Measurements from ENCODE around the gene CLIC1. TPM values are rescaled to one million over a fixed set of nuclear protein-coding genes. Genes with fewer than 3 reads are reported as not detected.

CLIC1 gene
- total and polyA plus RNA-seq, 11 donors, result 68.0 to 392 (median 124) TPM

DNA sequence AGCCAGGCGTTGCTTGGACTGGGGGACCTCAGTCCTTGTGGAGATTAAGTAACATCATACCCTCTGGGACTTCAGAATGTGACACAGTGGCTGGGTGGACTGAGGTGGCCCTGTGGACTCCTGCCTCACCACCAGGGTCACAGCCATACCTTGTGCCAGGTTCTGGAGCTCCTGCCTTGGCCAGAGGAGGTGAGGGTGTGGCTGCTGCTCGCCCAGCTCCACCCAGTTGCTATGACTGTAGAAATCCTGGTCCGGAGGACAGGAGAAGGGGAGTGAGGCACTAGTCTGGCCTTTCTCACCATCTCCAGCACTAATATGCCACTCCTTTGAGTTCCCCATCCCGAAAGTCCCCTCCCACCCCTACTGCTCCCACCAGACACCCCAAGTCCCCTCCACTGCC is 38.9 kb upstream of the CLIC1 start:
- no peak for DNase-seq
- TF ChIP-seq, protein P1, sequence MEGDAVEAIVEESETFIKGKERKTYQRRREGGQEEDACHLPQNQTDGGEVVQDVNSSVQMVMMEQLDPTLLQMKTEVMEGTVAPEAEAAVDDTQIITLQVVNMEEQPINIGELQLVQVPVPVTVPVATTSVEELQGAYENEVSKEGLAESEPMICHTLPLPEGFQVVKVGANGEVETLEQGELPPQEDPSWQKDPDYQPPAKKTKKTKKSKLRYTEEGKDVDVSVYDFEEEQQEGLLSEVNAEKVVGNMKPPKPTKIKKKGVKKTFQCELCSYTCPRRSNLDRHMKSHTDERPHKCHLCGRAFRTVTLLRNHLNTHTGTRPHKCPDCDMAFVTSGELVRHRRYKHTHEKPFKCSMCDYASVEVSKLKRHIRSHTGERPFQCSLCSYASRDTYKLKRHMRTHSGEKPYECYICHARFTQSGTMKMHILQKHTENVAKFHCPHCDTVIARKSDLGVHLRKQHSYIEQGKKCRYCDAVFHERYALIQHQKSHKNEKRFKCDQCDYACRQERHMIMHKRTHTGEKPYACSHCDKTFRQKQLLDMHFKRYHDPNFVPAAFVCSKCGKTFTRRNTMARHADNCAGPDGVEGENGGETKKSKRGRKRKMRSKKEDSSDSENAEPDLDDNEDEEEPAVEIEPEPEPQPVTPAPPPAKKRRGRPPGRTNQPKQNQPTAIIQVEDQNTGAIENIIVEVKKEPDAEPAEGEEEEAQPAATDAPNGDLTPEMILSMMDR (IDR thresholded peaks at IDR 0.05), result no peak
- TF ChIP-seq POLR2A (IDR thresholded peaks at IDR 0.05), result no peak
- Histone ChIP-seq H3K27ac (no peak overlapping the region), H3K4me3 (no peak overlapping the region), H3K4me1 (peaks cover 0 to 22% (median 13%) of the 10 kb centered on the region in 12 donors), H3K9me3 (no peaks in the 10 kb centered on the region), H3K27me3 (no peaks in the 10 kb centered on the region), H3K36me3 (peaks cover 0 to 24% (median 15%) of the 10 kb centered on the region in 9 donors)
- intact Hi-C loops (cut with DNase I), result loop anchor here in 4 of 10 donors (2.0 to 10.0 kb wide), 4 partner anchors 33 to 93 kb away; partner anchors contain the start of genes LY6G5C (in 1 of the 4) and MSH5 (in 1 of the 4)
- WGBS, 4 donors, result 70 to 85% (median 80%) methylated on average over 4 of the region's 4 CpGs
- ATAC-seq, result no peak

DNA sequence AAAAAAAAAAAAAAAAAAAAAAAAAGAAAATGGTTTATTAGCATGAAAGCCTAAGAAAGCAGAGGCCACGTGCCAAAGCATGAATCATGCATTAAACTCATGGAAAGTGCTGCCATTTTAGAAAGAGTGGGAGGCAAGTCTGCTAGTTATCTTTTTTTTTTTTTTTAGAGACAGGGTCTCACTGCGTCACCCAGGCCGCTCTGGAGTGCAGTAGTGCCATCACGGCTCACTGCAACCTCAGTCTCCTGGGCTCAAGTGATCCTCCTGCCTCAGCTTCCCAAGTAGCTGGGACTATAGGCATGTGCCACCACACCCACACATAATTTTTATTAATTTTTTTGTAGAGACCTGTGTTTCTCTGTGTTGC is 35.6 kb upstream of the CLIC1 start:
- intact Hi-C loops (cut with DNase I), result loop anchor here in 9 of 10 donors (2.0 to 10.0 kb wide), 5 partner anchors 29 to 91 kb away; partner anchors contain the start of gene LY6G5C (in 2 of the 9)
- peaks cover 0 to 3% (median 0%) of the 10 kb centered on the region in 9 donors for H3K36me3 ChIP-seq
- no peak overlapping the region for H3K27ac ChIP-seq
- ATAC-seq, result no peak
- H3K4me1 ChIP-seq, result peaks cover 0 to 40% (median 7%) of the 10 kb centered on the region in 12 donors
- WGBS, 4 donors, result 73 to 86% (median 79%) methylated on average over 4 of the region's 4 CpGs
- DNase-seq, result no peak
- no peaks in the 10 kb centered on the region for H3K9me3 ChIP-seq
- no peak overlapping the region for H3K4me3 ChIP-seq
- no peak for TF ChIP-seq POLR2A (IDR thresholded peaks at IDR 0.05)
- TF ChIP-seq, protein P1 (IDR thresholded peaks at IDR 0.05), result no peak
- no peaks in the 10 kb centered on the region for H3K27me3 ChIP-seq

DNA sequence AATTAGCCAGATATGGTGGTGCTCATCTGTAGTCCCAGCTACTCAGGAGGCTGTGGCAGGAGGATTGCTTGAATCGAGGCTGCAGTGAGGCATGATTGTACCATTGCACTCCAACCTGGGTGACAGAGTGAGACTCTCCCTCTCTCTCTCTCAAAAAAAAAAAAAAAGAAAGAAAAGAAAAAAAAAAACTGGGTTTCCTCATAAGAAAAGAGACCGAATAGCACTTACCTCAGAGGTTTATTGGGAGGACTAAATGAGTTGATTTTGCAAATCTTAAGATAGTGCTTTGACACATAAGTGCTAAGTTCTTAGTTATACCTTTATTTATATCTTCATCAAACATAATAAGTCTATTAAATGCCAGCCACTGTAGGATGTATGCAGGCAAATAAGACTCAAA is 34.5 kb upstream of the CLIC1 start:
- intact Hi-C loops (cut with DNase I), result loop anchor here in 4 of 10 donors (2.0 to 10.0 kb wide), 3 partner anchors 28 to 64 kb away; no protein-coding TSS in a partner anchor

DNA sequence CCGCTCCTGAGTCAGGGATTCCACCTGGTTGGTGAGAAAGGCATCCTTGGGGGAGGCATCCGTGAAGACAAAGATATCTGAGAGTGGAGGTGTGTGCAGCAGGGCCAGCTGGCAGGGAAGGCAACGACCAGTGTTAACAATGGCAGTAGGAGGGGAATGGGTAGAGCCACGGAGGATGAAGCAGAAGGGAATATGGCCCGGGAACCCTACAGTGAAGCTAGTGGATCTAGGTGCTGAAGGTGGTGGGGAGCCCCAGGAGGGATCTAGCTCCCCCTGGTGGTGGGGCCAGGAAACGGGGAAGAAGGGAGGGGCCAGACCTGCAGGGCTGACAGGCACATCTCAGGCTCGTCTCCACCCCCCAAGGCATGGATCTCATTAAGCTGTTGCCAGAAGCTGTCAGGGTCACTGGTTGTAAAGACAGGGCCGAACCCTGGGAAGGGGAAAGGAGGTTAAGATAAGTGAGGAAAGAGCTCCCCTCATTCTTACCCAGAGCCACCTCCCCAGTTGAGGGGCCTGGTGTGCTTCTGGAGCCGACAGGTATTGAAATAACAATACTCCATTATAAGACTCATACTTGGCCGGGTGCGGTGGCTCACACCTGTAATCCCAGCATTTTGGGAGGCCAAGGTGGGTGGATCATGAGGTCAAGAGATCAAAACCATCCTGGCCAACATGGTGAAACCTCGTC is 33.5 kb upstream of the CLIC1 start:
- ATAC-seq, result peak in 3 of 4 donors; percentile 61 to 71 (median 67)
- intact Hi-C loops (cut with DNase I), result loop anchor here in 8 of 10 donors (2.0 to 10.0 kb wide), 7 partner anchors 27 to 88 kb away; partner anchors contain the start of genes DDAH2 (in 2 of the 8) and LY6G5C (in 2 of the 8)
- 60 to 64% (median 62%) methylated on average over 12 of the region's 12 CpGs for WGBS, 4 donors
- peaks cover 0 to 3% (median 0%) of the 10 kb centered on the region in 9 donors for H3K36me3 ChIP-seq
- no peaks in the 10 kb centered on the region for H3K27me3 ChIP-seq
- H3K27ac ChIP-seq, result no peak overlapping the region
- peaks cover 0 to 41% (median 0%) of the 10 kb centered on the region in 12 donors for H3K4me1 ChIP-seq
- no peak for TF ChIP-seq POLR2A (IDR thresholded peaks at IDR 0.05)
- TF ChIP-seq, protein P1 (IDR thresholded peaks at IDR 0.05), result peak; percentile 56 to 86 (median 68)
- peak; percentile 54 to 87 (median 67) for DNase-seq
- no peaks in the 10 kb centered on the region for H3K9me3 ChIP-seq
- no peak overlapping the region for H3K4me3 ChIP-seq

More for the DNA sequence above, 34.5 kb upstream of the CLIC1 start:
- 89 to 96% (median 92%) methylated on average over 2 of the region's 2 CpGs for WGBS, 4 donors
- peaks cover 0 to 3% (median 0%) of the 10 kb centered on the region in 9 donors for H3K36me3 ChIP-seq
- ATAC-seq (no peak), DNase-seq (no peak)
- TF ChIP-seq, protein P1 (IDR thresholded peaks at IDR 0.05), result no peak
- no peak for TF ChIP-seq POLR2A (IDR thresholded peaks at IDR 0.05)
- H3K27ac ChIP-seq, result no peak overlapping the region
- H3K4me3 ChIP-seq, result no peak overlapping the region
- H3K9me3 ChIP-seq, result no peaks in the 10 kb centered on the region
- peaks cover 0 to 41% (median 0%) of the 10 kb centered on the region in 12 donors for H3K4me1 ChIP-seq
- no peaks in the 10 kb centered on the region for H3K27me3 ChIP-seq
